Right lobe of liver (tissue), 6 donors: Measurements from ENCODE around the gene COL16A1. TPM values are rescaled to one million over a fixed set of nuclear protein-coding genes. Genes with fewer than 3 reads are reported as not detected.

Source experiments
- ATAC-seq, 4 donors: fragments of 200-7000 bp; cut with Tn5 transposase; one replicate each; pipeline ENCODE4 v1.9.1; 2020; ENCODE audit warnings: mild to moderate bottlenecking in 4 of 4, moderate library complexity in 4 of 4
- DNase-seq, 3 donors: peaks; one replicate each; pipeline ENCODE4 v3.0.0-alpha.2; 2020
- H3K27ac ChIP-seq, 3 donors: fragments of 200-600 bp; one replicate each; pipeline ENCODE4 v1.8.0; 2022
- H3K27me3 ChIP-seq, 2 donors: fragments of 200-600 bp; one replicate each; pipeline ENCODE4 v1.8.0; 2022
- H3K36me3 ChIP-seq, 4 donors: fragments of 200-600 bp; sonication (generic) in 1 of 4; one replicate each; pipeline versions ENCODE4 v1.5.1 to v1.8.0; 2017 to 2022; ENCODE audit warnings: control low read depth in 1 of 4
- H3K4me1 ChIP-seq, 4 donors: fragments of 200-600 bp; sonication (generic) in 1 of 4; one replicate each; pipeline versions ENCODE4 v1.5.1 to v1.8.0; 2017 to 2022; ENCODE audit warnings: control low read depth in 1 of 4
- H3K4me3 ChIP-seq, 3 donors: fragments of 200-600 bp; one replicate each; pipeline ENCODE4 v1.8.0; 2022
- H3K9me3 ChIP-seq, 4 donors: fragments of 200-600 bp; sonication (generic) in 1 of 4; one replicate each; pipeline versions ENCODE4 v1.5.1 to v1.8.0; 2017 to 2022; ENCODE audit warnings: control low read depth in 1 of 4
- CTCF ChIP-seq, 4 donors: fragments of 200-600 bp in 3 of 4; fragments of 450-650 bp in 1 of 4; IDR thresholded peaks; one replicate each; pipeline versions ENCODE4 v1.5.1 to v1.8.0; 2016 to 2022; ENCODE audit warnings: antibody characterized with exemption in 4 of 4, mild to moderate bottlenecking in 2 of 4
- POLR2A ChIP-seq: fragments of 450-650 bp; IDR thresholded peaks from one replicate; pipeline ENCODE4 v1.6.1; 2017; ENCODE audit warnings: antibody characterized with exemption, mild to moderate bottlenecking
- WGBS: methylation state at CpG from one replicate; pipeline ENCODE4 v1.1.6; 2018; ENCODE audit warnings: low coverage, low lambda C conversion rate; ENCODE audit not compliant: insufficient coverage; ENCODE audit errors: missing lambda C conversion rate; 5-methylcytosine and 5-hydroxymethylcytosine counted together
- intact Hi-C, 2 donors: fragments of 100-400 bp; cut with DNase I; formaldehyde crosslinking; loops; one replicate each; pipeline versions ENCODE4 v1.11.2 to v1.14.1; 2022
- total RNA-seq, 6 experiments: library from RNA; depleted of rRNA in 2 of 6; stranded (reverse); fragments of >200 nt in 2 of 6; fragmentation: NEBNext Ultra II Directional in 3 of 6; extraction: Animal tissue kit (Norgen Biotek cat#: 25700) in 3 of 6; gene quantifications; one replicate each; pipeline versions ENCODE4 v1.1.0 to v1.2.4, GENCODE V29; 2016 to 2023
- donor health status: DM: no; HTN: yes; CAD: no.
- donor health status: DM: no; HTN: no; CAD: no.
- donor health status: DM: no; HTN: no; CAD: no.
- donor health status: DM: no; HTN: yes; CAD: no.
- donor health status: DM: no; HTN: yes; CAD: no.

COL16A1 gene
- total RNA-seq, 6 experiments from 2014 or later, result 0.73 to 3.5 (median 1.9) TPM

GRCh38 chr1:31726715-31727114, 22.9 kb upstream of the COL16A1 start:
- Histone ChIP-seq H3K4me1 (no peaks in the 10 kb centered on the region), H3K36me3 (no peaks in the 10 kb centered on the region), H3K9me3 (no peaks in the 10 kb centered on the region), H3K27ac (no peak overlapping the region), H3K27me3 (no peaks in the 10 kb centered on the region), H3K4me3 (no peak overlapping the region)
- WGBS, result 78% methylated on average over 2 of the region's 4 CpGs
- intact Hi-C loops, result no loop called here
- no peak for TF ChIP-seq CTCF (IDR thresholded peaks at IDR 0.05)
- no peak for TF ChIP-seq POLR2A
- DNase-seq (no peak), ATAC-seq (no peak)

GRCh38 chr1:31725777-31726535, 22.1 kb upstream of the COL16A1 start:
- Histone ChIP-seq H3K27me3 (no peaks in the 10 kb centered on the region), H3K4me3 (no peak overlapping the region), H3K36me3 (no peaks in the 10 kb centered on the region), H3K4me1 (no peaks in the 10 kb centered on the region), H3K27ac (no peak overlapping the region), H3K9me3 (no peaks in the 10 kb centered on the region)
- intact Hi-C loops, result no loop called here
- no peak for DNase-seq
- WGBS, result 74% methylated on average over 4 of the region's 12 CpGs
- no peak for TF ChIP-seq CTCF (IDR thresholded peaks at IDR 0.05)
- no peak for TF ChIP-seq POLR2A
- ATAC-seq, result no peak

DNA sequence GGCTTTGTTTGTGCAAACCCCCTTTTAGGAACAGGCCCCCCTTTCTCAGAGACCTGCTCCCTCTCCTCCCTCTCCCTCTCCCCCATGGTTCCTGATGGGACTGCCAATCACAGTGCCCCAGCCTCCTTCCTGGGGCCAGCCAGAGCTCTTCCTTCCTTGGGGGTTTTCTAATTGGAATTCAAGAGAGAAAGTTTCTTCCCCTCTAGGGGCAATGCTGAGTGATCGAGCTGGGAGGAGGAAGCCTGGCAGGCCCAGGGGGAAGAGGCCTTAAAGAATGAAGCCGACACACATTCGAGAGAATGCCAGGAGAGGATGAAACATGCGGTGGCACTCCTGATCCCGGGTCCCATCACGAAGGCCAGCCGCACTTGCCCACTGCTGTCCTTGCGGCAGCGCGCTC, 21.3 kb upstream of the COL16A1 start:
- TF ChIP-seq POLR2A, result no peak
- TF ChIP-seq CTCF (IDR thresholded peaks at IDR 0.05), result no peak
- Histone ChIP-seq H3K27me3 (no peaks in the 10 kb centered on the region), H3K27ac (no peak overlapping the region), H3K9me3 (no peaks in the 10 kb centered on the region), H3K4me3 (no peak overlapping the region), H3K4me1 (no peaks in the 10 kb centered on the region), H3K36me3 (no peaks in the 10 kb centered on the region)
- DNase-seq (no peak), ATAC-seq (no peak)
- intact Hi-C loops, result no loop called here
- 79% methylated on average over 5 of the region's 10 CpGs for WGBS

GRCh38 chr1:31723828-31724359, 20.1 kb upstream of the COL16A1 start:
- TF ChIP-seq POLR2A, result no peak
- TF ChIP-seq CTCF (IDR thresholded peaks at IDR 0.05), result no peak
- H3K27me3 ChIP-seq, result no peaks in the 10 kb centered on the region
- ATAC-seq (no peak), DNase-seq (peak in 2 of 3 donors; percentile 55 to 72)
- WGBS, result 50% methylated on average over 4 of the region's 5 CpGs
- no peaks in the 10 kb centered on the region for H3K9me3 ChIP-seq
- intact Hi-C loops, result no loop called here
- no peaks in the 10 kb centered on the region for H3K4me1 ChIP-seq
- no peaks in the 10 kb centered on the region for H3K36me3 ChIP-seq
- no peak overlapping the region for H3K27ac ChIP-seq
- no peak overlapping the region for H3K4me3 ChIP-seq
